ENCODE data around the gene SMARCA4.
A peak's percentile ranks its signal among the peaks of the same experiment; 100 is the strongest.
"Not testable (repeated sequence)": the region's sequence is repeated elsewhere in the genome, so short reads cannot be mapped to it uniquely, and the experiment has no call there.

Gene SMARCA4

GRCh38 chr19:11078893-11079292 is 118.1 kb downstream of the SMARCA4 start:
- no peak for DNase-seq

- DNase-seq: no peak
These were observed 119.2 kb downstream of the SMARCA4 start for GRCh38 chr19:11079999-11080398.

- DNase-seq: no peak
These were observed 127.2 kb downstream of the SMARCA4 start for GRCh38 chr19:11087870-11088505.

GRCh38 chr19:11088506-11089253 is 127.8 kb downstream of the SMARCA4 start:
- DNase-seq: peak in 1 of 2 experiments; percentile 16

- DNase-seq: peak; percentile 88 to 94
These were observed 128.6 kb downstream of the SMARCA4 start, which contains the start of gene LDLR for GRCh38 chr19:11089254-11090013. TSS of gene LDLR (plus strand) at chr19:11089463. CDS start at chr19:11089549, 86 bp downstream.

- DNase-seq: not testable (repeated sequence)
These were observed 129.1 kb downstream of the SMARCA4 start for GRCh38 chr19:11090014-11090263.

GRCh38 chr19:11090264-11090996 is 129.6 kb downstream of the SMARCA4 start:
- peak; percentile 96 for DNase-seq

GRCh38 chr19:11090997-11091702 is 130.3 kb downstream of the SMARCA4 start:
- DNase-seq: peak in 1 of 2 experiments; percentile 25

- DNase-seq: peak in 1 of 2 experiments; percentile 39
These were observed 130.9 kb downstream of the SMARCA4 start for GRCh38 chr19:11091703-11092153.

- peak in 1 of 2 experiments; percentile 19 for DNase-seq
These were observed 131.3 kb downstream of the SMARCA4 start for GRCh38 chr19:11092181-11092538.

- no peak for DNase-seq
These were observed 132.9 kb downstream of the SMARCA4 start for GRCh38 chr19:11093689-11094238.

- DNase-seq: no peak
These were observed 133.7 kb downstream of the SMARCA4 start for GRCh38 chr19:11094520-11094894.

GRCh38 chr19:11096210-11096841 is 135.5 kb downstream of the SMARCA4 start:
- DNase-seq: no peak

GRCh38 chr19:11097367-11097766 is 136.5 kb downstream of the SMARCA4 start:
- not testable (repeated sequence) for DNase-seq

GRCh38 chr19:11098327-11098726 is 137.5 kb downstream of the SMARCA4 start:
- no peak for DNase-seq

GRCh38 chr19:11098861-11099260 is 138.0 kb downstream of the SMARCA4 start:
- DNase-seq: no peak

- DNase-seq: no peak
These were observed 139.2 kb downstream of the SMARCA4 start for GRCh38 chr19:11100049-11100448.

- DNase-seq: no peak
These were observed 140.2 kb downstream of the SMARCA4 start for GRCh38 chr19:11101057-11101456.

- no peak for DNase-seq
These were observed 142.1 kb downstream of the SMARCA4 start for GRCh38 chr19:11102944-11103343.

- DNase-seq: not testable (repeated sequence)
These were observed 142.8 kb downstream of the SMARCA4 start for GRCh38 chr19:11103667-11104066.

GRCh38 chr19:11105014-11105636 is 144.3 kb downstream of the SMARCA4 start:
- no peak for DNase-seq

Measured in NCI-H2081 (cell line).